ENCODE results near the gene DLX5. TPM values are rescaled to one million over a fixed set of nuclear protein-coding genes. Genes with fewer than 3 reads are reported as not detected.

The DLX5 gene
- total RNA-seq, 1 experiment from 2014 or later: not detected

DNA sequence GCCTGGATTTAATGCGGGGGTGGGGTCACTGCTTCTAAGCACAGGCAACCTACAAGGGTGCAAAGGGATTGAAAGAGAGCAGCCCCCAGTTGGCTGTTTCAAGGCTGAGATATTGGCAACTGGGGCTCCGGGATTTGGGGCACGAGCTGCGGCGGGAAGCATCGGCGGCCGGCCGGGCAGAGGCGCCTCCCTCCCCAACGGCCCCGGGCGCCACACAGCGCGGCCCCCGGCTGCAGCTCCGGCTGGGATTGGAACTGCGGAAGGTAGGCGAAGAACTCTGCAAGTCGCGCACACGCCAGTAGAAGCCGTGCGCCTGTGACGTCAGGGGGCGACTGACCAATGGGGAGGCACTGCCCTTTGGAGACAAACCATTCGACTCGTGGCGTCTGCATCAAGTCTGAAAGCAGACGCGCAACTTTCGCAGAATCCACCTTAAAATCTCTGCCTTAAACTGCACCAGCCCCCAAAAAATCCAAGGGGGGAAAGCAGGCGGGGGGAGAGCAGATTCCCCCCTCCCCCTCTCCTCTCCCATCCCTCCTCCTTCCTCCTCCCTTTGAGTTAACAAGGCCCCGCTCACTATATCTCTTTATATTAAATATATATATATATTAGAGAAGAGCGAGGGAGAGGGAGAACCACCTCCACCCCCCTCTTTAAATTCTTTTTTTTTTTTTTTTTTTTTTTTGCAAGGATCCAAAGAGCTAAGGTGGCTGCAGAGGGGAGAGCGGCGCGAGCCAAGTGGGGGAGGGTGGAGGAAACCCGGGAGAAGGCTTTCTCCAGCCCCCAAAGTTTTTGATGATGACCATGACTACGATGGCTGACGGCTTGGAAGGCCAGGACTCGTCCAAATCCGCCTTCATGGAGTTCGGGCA is 19.2 kb downstream of the DLX5 start, which contains the start of gene DLX6:
DLX6 (plus strand) TSS at position 371 of the 872 bp plus-strand sequence; CDS start at position 796, 425 bp downstream.
- DNase-seq (ENCODE audit: low read depth, low spot score) (peak; percentile 42), ATAC-seq (peak; percentile 91)
- in situ Hi-C loops (cut with HindIII; ENCODE audit: low pct_unique_long_range_greater_than_20kb, low sequenced_read_pairs) (no loop called here), intact Hi-C loops (cut with micrococcal nuclease; ENCODE audit: unreplicated experiment) (no loop called here)
- ChIA-PET POLR2A (interaction anchor here (0.6 to 0.7 kb wide), 3 partner anchors 9 to 296 kb away, joined by 3 to 9 read pairs (median 5); no protein-coding TSS in a partner anchor), CTCF (no interaction called here)
- Histone ChIP-seq H3K4me1 (ENCODE audit: control insufficient read depth, insufficient read depth, low read length) (0 out of 2 replicates have a peak, but pooled peaks cover 2% of the 10 kb centered on the region), H3K27me3 (ENCODE audit: control insufficient read depth, insufficient read depth, low read length) (no peaks in the 10 kb centered on the region), H3K27ac (ENCODE audit: low read length) (peak within 1 kb of the TSS; percentile 48), H3K36me3 (ENCODE audit: control insufficient read depth, insufficient read depth, low read length) (no peaks in the 10 kb centered on the region), H3K4me3 (ENCODE audit: low read depth in 2 of 2, low read length in 2 of 2) (peak within 1 kb of the TSS; percentile 49 to 63), H3K9me3 (ENCODE audit: control insufficient read depth, insufficient read depth, low read depth, low read length) (no peaks in the 10 kb centered on the region)
- no peak for TF ChIP-seq POLR2AphosphoS5 (IDR thresholded peaks at IDR 0.05; ENCODE audit: low read depth, low read length)
- TF ChIP-seq, protein P1, sequence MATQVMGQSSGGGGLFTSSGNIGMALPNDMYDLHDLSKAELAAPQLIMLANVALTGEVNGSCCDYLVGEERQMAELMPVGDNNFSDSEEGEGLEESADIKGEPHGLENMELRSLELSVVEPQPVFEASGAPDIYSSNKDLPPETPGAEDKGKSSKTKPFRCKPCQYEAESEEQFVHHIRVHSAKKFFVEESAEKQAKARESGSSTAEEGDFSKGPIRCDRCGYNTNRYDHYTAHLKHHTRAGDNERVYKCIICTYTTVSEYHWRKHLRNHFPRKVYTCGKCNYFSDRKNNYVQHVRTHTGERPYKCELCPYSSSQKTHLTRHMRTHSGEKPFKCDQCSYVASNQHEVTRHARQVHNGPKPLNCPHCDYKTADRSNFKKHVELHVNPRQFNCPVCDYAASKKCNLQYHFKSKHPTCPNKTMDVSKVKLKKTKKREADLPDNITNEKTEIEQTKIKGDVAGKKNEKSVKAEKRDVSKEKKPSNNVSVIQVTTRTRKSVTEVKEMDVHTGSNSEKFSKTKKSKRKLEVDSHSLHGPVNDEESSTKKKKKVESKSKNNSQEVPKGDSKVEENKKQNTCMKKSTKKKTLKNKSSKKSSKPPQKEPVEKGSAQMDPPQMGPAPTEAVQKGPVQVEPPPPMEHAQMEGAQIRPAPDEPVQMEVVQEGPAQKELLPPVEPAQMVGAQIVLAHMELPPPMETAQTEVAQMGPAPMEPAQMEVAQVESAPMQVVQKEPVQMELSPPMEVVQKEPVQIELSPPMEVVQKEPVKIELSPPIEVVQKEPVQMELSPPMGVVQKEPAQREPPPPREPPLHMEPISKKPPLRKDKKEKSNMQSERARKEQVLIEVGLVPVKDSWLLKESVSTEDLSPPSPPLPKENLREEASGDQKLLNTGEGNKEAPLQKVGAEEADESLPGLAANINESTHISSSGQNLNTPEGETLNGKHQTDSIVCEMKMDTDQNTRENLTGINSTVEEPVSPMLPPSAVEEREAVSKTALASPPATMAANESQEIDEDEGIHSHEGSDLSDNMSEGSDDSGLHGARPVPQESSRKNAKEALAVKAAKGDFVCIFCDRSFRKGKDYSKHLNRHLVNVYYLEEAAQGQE (IDR thresholded peaks at IDR 0.05; ENCODE audit: insufficient read depth in 1 of 2, low read depth in 2 of 2, low read length in 1 of 2): no peak
- TF ChIP-seq, protein P2, sequence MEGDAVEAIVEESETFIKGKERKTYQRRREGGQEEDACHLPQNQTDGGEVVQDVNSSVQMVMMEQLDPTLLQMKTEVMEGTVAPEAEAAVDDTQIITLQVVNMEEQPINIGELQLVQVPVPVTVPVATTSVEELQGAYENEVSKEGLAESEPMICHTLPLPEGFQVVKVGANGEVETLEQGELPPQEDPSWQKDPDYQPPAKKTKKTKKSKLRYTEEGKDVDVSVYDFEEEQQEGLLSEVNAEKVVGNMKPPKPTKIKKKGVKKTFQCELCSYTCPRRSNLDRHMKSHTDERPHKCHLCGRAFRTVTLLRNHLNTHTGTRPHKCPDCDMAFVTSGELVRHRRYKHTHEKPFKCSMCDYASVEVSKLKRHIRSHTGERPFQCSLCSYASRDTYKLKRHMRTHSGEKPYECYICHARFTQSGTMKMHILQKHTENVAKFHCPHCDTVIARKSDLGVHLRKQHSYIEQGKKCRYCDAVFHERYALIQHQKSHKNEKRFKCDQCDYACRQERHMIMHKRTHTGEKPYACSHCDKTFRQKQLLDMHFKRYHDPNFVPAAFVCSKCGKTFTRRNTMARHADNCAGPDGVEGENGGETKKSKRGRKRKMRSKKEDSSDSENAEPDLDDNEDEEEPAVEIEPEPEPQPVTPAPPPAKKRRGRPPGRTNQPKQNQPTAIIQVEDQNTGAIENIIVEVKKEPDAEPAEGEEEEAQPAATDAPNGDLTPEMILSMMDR (IDR thresholded peaks at IDR 0.05): no peak
- TF ChIP-seq TCF7L2 (IDR thresholded peaks at IDR 0.05; ENCODE audit: low read depth, low read length): no peak
- TF ChIP-seq SIN3A (IDR thresholded peaks at IDR 0.05; ENCODE audit: borderline replicate concordance, insufficient read depth, low read depth, low read length): no peak
- no TSS peak for BruUV-seq (replicated peaks)

DNA sequence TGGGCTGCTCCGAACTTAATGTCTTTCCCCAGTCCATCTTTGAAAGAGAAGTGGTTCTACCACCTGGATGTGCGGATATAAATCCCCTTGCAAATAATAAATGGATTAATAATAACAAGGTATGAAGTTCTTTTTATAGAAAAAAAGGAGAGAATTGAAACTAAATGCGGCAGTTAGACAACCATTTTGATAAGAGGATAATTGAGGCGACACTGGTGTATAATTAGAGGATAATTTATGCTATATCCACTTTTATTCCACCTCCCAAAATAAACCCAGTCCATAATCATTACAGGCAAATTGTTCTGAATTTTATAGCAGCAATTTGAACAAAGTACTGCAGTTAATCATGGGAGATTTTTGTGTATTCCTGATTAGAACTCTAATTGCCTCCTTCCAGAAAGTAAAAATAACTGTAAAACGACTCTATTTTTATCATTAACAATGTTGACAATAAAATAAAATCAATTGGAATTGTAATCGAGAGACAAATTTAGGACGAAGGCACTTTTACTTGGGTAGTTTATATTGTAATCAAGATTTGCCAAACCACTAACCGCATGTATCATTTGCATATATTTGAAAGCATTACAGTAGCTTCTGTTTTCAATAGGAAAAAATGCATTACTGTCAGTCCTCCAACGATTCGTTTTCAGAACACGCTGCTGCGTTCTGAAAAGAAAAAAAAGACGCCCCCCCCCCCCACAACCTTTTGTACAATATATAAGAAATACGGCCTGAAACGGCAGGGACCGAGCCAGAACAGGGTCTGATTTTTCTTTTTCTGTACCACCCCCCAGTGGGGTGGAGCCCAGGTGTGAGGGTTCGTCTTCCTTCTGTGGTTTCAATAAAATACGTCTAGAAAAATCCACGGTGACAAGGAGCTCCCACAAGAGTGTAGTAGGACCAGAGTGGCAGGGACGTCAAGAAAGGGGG is 20.1 kb downstream of the DLX5 start:
- in situ Hi-C loops (cut with HindIII; ENCODE audit: low pct_unique_long_range_greater_than_20kb, low sequenced_read_pairs) (no loop called here), intact Hi-C loops (cut with micrococcal nuclease; ENCODE audit: unreplicated experiment) (no loop called here)
- DNase-seq (ENCODE audit: low read depth, low spot score): no peak
- peak overlapping the region; percentile 49 to 63 for H3K4me3 ChIP-seq (ENCODE audit: low read depth in 2 of 2, low read length in 2 of 2)
- ATAC-seq: no peak
- H3K27ac ChIP-seq (ENCODE audit: low read length): peak overlapping the region; percentile 48
- no TSS peak for BruUV-seq (replicated peaks)
- TF ChIP-seq SIN3A (IDR thresholded peaks at IDR 0.05; ENCODE audit: borderline replicate concordance, insufficient read depth, low read depth, low read length): no peak
- no peak for TF ChIP-seq TCF7L2 (IDR thresholded peaks at IDR 0.05; ENCODE audit: low read depth, low read length)
- TF ChIP-seq POLR2AphosphoS5 (IDR thresholded peaks at IDR 0.05; ENCODE audit: low read depth, low read length): no peak
- TF ChIP-seq, protein P1 (IDR thresholded peaks at IDR 0.05; ENCODE audit: insufficient read depth in 1 of 2, low read depth in 2 of 2, low read length in 1 of 2): no peak
- TF ChIP-seq, protein P2 (IDR thresholded peaks at IDR 0.05): no peak
- ChIA-PET CTCF (no interaction called here), POLR2A (interaction anchor here (0.6 to 0.7 kb wide), 2 partner anchors 295 to 772 kb away, joined by 3 to 7 read pairs; no protein-coding TSS in a partner anchor)
- H3K9me3 ChIP-seq (ENCODE audit: control insufficient read depth, insufficient read depth, low read depth, low read length): no peaks in the 10 kb centered on the region
- H3K27me3 ChIP-seq (ENCODE audit: control insufficient read depth, insufficient read depth, low read length): no peaks in the 10 kb centered on the region
- 0 out of 2 replicates have a peak, but pooled peaks cover 2% of the 10 kb centered on the region for H3K4me1 ChIP-seq (ENCODE audit: control insufficient read depth, insufficient read depth, low read length)
- no peaks in the 10 kb centered on the region for H3K36me3 ChIP-seq (ENCODE audit: control insufficient read depth, insufficient read depth, low read length)

Measured in Panc1 (cell line).